ENCODE data around the gene ABLIM1. TPM values are rescaled to one million over a fixed set of nuclear protein-coding genes. Genes with fewer than 3 reads are reported as not detected.
A peak's percentile ranks its signal among the peaks of the same experiment; 100 is the strongest.

The ABLIM1 gene
- total and polyA plus RNA-seq, 8 donors = 28.1 to 276 (median 92.9) TPM

- WGBS, 5 donors = 93 to 97% (median 96%) methylated on average over 6 to 7 of the region's 7 CpGs
- no peak overlapping the region for H3K4me3 ChIP-seq
- peaks cover 0 to 27% (median 21%) of the 10 kb centered on the region in 4 donors for H3K4me1 ChIP-seq
- no peaks in the 10 kb centered on the region for H3K9me3 ChIP-seq
- no peak for DNase-seq
- TF ChIP-seq EP300 (IDR thresholded peaks at IDR 0.05) (no peak), POLR2AphosphoS5 (IDR thresholded peaks at IDR 0.05) (no peak), POLR2A (IDR thresholded peaks at IDR 0.05) (no peak), CTCF (IDR thresholded peaks at IDR 0.05) (no peak)
- no peaks in the 10 kb centered on the region for H3K36me3 ChIP-seq
- intact Hi-C loops (cut with DNase I; ENCODE audit: low total_unique reads) = no loop called here
- no peaks in the 10 kb centered on the region for H3K27me3 ChIP-seq
- no peak overlapping the region for H3K27ac ChIP-seq
These were observed 2.4 kb downstream of the ABLIM1 start for GRCh38 chr10:114655671-114656070.

- H3K4me1 ChIP-seq = peaks cover 5 to 33% (median 24%) of the 10 kb centered on the region in 4 donors
- no peaks in the 10 kb centered on the region for H3K9me3 ChIP-seq
- no peak overlapping the region for H3K4me3 ChIP-seq
- peak overlapping the region in 1 of 5 donors; percentile 14 for H3K27ac ChIP-seq
- H3K36me3 ChIP-seq = no peaks in the 10 kb centered on the region
- H3K27me3 ChIP-seq = no peaks in the 10 kb centered on the region
- no peak for TF ChIP-seq EP300 (IDR thresholded peaks at IDR 0.05)
- TF ChIP-seq CTCF (IDR thresholded peaks at IDR 0.05) = no peak
- TF ChIP-seq POLR2AphosphoS5 (IDR thresholded peaks at IDR 0.05) = no peak
- TF ChIP-seq POLR2A (IDR thresholded peaks at IDR 0.05) = no peak
- 50 to 79% (median 65%) methylated on average over 3 of the region's 3 CpGs for WGBS, 5 donors
- intact Hi-C loops (cut with DNase I; ENCODE audit: low total_unique reads) = no loop called here
- no peak for DNase-seq
These were observed 3.1 kb downstream of the ABLIM1 start for GRCh38 chr10:114654822-114655575.

- Histone ChIP-seq H3K27ac (peak overlapping the region in 1 of 5 donors; percentile 62), H3K4me1 (peaks cover 16 to 41% (median 27%) of the 10 kb centered on the region in 4 donors), H3K4me3 (no peak overlapping the region), H3K27me3 (no peaks in the 10 kb centered on the region), H3K9me3 (no peaks in the 10 kb centered on the region), H3K36me3 (no peaks in the 10 kb centered on the region)
- WGBS, 5 donors = 64 to 80% (median 76%) methylated on average over 4 of the region's 4 CpGs
- intact Hi-C loops (cut with DNase I; ENCODE audit: low total_unique reads) = no loop called here
- no peak for TF ChIP-seq EP300 (IDR thresholded peaks at IDR 0.05)
- TF ChIP-seq POLR2AphosphoS5 (IDR thresholded peaks at IDR 0.05) = no peak
- no peak for TF ChIP-seq POLR2A (IDR thresholded peaks at IDR 0.05)
- TF ChIP-seq CTCF (IDR thresholded peaks at IDR 0.05) = no peak
- DNase-seq = no peak
These were observed 4.1 kb downstream of the ABLIM1 start for GRCh38 chr10:114653926-114654325.

- TF ChIP-seq POLR2AphosphoS5 (IDR thresholded peaks at IDR 0.05) (peak in 2 of 3 donors; percentile 10 to 46), CTCF (IDR thresholded peaks at IDR 0.05) (no peak), POLR2A (IDR thresholded peaks at IDR 0.05) (no peak), EP300 (IDR thresholded peaks at IDR 0.05) (no peak)
- Histone ChIP-seq H3K9me3 (no peaks in the 10 kb centered on the region), H3K4me3 (no peak overlapping the region), H3K4me1 (peaks cover 19 to 52% (median 33%) of the 10 kb centered on the region in 4 donors), H3K36me3 (no peaks in the 10 kb centered on the region), H3K27ac (peak overlapping the region in 4 of 5 donors; percentile 3 to 62 (median 22)), H3K27me3 (no peaks in the 10 kb centered on the region)
- 65 to 80% (median 67%) methylated on average over 10 of the region's 10 CpGs for WGBS, 5 donors
- DNase-seq = no peak
- intact Hi-C loops (cut with DNase I; ENCODE audit: low total_unique reads) = no loop called here
These were observed 5.4 kb downstream of the ABLIM1 start for GRCh38 chr10:114652402-114653368.
